Measurements from ENCODE around the gene POLR3G.

Gene POLR3G, protein sequence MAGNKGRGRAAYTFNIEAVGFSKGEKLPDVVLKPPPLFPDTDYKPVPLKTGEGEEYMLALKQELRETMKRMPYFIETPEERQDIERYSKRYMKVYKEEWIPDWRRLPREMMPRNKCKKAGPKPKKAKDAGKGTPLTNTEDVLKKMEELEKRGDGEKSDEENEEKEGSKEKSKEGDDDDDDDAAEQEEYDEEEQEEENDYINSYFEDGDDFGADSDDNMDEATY

DNA sequence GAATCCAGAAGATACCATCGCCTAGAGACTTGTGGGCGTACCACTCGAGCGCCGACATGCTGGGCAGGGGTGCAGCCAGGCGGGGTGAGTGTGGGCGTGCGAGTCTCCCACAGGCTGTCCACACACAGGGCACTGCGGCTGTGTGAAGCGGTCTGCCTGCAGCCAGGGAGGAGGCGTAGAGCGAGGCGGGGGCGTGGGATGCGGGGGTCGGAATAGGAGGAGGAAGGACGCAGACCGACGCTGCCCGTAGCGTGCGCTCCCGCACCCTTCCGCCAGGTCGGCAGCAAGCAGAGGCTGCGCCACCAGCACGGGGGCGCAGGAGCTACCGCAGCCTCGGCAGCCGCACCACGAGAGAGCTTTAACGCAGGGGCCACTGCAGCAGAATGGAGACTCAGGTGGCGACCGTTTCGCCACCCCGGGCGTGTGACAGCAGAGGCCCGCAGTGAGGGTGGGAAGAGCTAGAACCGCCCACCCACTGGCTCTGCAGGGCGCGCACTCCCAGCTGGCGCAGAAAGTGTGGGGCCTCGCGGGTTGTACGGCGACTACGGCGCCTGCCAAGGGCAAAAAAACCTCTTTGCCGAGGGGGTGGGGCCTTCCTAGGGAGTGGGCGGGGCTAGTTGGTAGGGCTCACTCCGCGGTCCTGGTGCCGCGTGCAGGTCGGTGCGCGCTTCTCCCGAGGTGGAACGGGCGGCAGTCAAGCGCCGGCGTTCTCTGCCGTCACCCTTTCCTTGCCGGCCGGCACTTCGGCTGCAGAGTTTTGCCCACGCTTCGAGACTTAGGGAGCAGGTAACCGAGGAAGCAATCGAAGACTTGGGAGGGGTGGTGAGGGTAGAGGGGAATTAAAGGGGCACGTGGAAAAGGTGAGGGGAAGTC lies at the start of gene POLR3G, which contains the start of gene MBLAC2:
POLR3G (plus strand) TSS at position 630 of the 873 bp plus-strand sequence. CDS start 10,704 bp downstream, outside the sequence.
MBLAC2 (minus strand) TSS at position 537 of the 873 bp plus-strand sequence; CDS start at position 58, 479 bp downstream.
- peak; percentile 94 for DNase-seq

DNA sequence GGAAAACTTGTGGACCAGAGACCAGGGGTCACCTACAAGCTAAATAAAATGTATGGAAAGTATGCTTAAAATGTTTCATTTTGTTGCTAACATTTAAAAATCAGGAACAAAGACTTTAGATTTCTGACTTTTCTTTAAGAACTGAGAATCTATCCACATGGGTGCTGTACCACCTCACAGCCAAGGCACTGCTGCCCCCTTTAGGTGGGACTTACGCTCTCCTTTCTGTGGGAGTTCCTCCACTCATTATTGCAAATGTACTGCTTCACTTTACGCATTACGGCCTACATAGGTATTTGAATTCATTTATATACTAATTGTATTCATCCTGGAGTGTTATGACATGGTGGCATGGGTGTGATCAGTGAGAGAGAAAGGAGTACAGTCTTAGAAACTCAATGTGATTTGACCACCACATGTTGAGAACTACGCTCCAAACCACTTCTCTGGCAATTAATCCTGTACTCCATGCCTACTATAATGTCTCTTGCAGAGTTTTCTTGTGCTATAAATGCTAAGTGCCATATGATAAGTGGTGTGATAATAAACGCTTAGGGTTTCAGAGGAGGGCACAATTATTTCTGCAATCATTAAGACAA lies 40.4 kb upstream of the POLR3G start:
- peak; percentile 31 for DNase-seq

DNA sequence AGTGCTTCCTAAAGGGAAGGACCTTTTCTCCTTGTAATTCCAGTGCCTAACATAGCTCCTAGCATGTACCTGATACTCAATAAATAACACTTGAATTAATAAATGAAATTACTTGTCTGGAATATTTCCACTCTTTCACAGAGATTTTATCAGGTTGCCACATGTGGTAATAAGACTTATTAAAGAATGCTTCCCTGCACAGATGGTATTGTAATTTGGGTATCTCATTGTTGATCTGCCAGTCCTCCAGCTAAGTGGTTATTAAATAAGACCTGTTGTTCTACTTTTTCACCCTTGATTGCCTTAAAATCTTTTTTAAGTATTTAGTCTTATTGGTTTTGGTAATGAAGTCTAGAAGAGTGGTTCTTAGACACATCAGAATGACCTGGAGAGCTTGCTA lies 37.0 kb upstream of the POLR3G start:
- no peak for DNase-seq

DNA sequence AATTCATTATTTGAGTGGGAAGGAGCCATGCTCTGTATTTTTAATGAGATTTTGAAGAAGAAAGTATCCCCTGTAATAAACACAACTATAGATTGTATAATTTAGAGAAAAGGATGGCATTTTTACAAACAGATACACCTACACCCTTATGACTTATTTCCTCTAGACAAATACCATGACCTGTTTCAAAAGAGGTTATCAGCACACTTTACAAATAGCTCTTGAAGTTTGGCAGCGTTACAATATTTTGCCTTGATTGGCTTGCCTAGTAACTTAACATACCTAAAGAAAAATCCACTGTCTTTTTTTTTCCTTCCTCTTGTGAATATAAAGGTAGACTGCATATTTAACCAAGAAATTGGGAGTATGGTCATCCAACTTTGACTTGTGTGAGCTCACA lies 36.6 kb upstream of the POLR3G start:
- DNase-seq = no peak

DNA sequence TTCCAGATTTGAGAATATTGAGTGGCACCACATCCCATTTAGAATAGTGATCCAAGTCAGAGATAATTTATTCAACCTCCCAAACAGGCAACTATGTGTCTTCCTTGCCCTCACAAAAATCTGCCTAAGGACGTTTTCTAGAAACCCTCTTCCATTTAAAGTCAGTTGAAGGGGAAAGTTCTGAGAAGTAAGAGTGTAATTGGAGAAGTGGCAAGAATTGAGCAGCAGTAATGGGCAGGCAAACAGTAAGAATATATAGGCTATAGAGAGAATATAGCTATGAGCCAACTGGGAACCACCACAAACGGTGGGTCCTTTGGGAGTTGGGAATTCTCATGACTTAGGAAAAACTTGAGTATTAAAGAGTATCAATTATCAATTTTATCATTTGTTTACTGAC lies 34.0 kb upstream of the POLR3G start:
- DNase-seq = no peak

DNA sequence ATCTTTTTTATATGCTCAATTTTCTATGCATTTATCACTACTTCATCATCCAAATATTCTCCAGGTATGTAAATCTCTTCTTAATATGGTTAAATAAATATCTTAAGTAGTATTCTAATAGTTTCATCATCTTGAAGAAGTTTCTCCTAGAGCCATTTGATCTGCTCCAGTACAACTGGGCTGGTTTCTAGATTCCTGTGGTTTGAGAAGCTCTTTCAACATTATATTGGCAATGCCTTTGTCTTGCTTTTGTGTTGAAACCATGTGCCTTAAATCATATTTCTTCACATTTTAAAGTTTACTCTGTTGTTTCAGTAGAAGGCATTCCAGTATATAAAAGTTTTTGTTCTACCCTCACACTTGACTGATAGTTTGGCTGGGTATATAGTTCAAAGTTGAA lies 27.7 kb upstream of the POLR3G start:
- peak; percentile 27 for DNase-seq

DNA sequence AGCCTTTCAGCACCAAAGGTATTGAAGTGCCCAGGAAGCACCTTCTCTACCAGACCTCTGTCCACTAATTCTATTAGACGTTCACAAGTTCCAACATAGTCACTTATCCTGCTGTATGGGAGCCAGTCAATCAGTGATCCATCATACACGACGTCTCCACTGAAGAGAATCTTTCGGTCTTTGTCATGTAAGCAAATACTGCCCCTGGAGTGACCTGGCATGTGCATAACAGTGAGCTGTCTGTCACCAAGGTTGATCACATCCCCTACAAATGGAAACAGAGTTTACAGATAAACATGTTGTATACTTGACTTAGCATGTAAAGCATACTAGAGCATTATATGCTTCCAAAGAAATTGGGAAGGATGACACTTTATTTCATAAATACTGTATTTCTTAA lies 13.4 kb upstream of the POLR3G start:
- no peak for DNase-seq

DNA sequence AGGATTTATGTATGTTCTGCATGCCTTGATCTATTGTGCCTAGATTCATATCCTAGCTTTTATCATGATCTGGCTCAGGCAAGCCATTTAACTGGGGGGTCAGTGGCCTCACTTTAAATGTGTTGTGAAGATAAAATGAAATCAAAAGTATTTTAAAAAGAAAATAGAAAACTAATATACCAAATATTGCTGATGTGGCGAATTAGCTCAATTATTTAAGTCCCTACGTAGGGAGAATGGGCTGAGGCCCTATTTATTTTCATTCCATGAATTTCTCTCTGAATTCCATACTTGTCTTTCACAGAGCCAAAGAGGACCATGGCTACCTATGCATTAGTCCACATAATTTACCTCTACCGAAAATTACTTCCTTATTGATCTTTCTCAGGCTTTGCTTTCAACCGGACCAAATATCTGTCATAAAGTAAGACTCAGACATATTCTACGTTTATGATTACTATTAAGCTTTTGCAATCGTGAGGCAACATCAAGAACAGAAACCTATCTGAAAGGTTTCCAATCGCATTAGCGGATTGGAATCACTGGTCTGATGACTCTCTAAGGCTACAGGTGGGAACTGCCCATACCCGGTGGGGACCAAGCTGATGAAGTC lies 1.8 kb upstream of the POLR3G start:
- DNase-seq = no peak

DNA sequence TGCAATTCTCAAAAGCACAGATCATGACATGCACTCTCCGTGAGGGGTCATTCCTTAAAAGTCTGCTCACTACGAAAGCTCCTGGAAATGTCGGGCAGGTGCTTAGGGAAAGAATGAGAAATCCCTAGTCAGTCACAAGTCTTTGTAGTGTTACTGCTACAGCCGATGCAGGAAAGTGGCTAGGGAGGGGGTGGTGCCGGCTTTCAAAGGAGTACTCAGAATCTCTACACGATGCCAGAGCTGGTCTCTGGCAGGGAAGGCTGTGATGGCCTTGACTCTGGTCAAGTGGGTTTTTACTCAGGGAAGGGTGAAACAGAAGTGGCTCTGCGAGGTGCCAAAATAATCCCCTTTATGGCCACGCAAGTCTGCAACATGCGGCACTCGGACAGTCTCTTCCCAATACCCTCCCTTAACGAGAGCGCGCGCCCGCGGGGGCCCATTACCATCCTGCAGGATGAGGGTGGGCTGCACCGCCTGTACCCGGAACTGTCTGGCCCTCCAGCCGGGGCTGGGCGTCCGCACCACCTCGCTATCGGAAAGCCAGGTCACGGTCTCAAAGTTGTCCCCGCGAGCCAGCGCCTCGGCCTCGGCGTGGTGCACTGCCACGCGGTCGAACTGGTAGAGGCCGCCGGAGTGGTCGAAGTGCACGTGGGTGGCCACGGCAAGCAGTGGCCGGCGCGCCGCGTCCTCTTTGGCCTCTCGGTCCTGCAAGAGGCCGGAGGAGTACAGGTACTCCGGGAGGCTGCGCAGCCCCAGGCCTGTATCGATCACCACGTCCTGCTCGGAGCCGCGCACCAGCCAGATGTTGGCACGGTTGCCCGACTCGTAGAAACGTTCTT lies 1.0 kb upstream of the POLR3G start:
- DNase-seq = peak; percentile 46

DNA sequence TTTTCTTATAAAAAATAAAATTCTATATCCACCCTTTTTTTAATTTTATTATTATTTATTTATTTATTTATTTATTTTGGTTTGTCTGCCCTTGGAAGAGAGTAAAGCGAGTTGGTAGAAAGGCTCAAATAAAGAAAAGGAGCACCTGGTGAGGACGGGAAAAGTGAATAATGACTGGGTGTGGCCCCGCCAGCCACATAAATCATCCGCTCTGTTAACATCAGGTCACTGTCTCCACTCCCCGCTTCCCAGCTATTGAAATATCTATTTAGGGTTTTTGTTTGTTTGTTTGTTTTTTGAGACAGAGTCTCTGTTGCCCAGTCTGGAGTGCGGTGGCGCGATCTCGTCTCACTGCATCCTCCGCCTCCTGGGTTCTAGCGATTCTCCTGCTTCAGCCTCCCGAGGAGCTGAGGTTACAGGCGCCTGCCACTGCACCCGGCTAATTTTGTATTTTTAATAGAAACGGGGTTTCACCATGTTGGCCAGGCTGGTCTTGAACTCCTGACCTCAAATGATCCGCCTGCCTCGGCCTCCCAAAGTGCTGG lies 844 bp downstream of the POLR3G start:
- DNase-seq = no peak

DNA sequence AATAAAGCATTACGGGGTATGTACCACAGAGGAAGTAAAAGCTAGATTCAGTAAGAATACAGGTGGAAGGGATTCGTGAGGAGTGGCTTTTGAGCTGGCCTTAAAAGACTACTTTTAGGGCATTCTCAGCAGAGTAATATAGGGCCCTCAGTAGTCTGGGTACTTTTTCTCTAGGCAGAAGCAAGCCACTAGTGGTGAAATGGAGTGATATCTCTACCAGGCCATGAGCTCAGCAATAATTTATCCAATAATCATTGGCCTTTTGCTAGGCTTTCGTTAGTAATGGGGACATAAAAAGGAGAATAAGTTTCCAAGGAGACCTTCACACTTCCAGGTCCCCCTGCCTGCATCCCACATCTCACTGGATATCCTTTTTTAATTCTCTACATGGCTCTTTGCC lies 1.7 kb downstream of the POLR3G start:
- no peak for DNase-seq

DNA sequence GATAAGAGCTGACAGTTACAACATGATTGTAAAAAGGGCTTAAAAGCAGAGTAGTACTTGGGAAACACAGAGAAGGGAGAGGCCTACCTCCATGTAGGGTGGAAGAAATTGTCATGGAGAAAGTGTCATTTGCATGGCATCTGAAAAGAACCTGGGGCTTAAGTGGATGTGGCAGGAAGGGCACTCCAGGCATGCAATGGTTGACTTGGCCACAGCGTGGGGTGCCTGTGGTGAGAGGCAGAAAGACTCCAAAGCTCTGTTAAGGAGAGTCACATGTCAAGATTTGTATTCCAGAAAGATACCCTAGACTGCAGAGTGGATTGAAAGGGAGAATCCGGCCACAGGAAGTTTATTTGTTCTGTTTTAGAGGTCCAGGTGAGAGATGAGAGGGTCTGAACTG lies 2.4 kb downstream of the POLR3G start:
- DNase-seq = no peak

DNA sequence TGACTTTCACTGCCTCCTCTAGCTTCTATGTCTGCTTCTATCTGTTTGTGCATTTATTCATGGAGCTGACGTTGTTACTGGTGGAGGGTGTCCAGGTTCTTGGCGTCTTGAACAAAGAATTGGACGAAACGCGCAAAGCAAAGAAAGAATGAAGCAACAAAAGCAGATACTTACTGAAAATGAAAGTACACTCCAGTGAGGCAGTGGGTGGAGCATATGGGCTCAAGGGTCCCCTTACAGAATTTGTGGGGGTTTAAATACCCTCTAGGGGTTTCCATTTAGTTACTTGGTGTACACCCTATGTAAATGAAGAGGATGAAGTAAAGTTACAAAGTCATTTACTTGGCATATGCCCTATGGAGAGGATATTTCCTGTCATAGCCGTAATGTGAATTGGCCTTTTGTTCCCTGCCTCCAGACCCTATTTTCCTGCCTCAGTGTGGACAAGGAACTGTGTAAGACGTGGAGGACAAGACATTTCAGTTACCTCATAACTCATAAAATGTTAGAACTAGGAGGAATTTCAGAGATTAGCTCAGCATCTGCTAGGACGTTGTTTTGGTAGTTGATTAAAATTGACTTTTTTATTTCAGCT lies 3.1 kb downstream of the POLR3G start:
- DNase-seq = no peak

DNA sequence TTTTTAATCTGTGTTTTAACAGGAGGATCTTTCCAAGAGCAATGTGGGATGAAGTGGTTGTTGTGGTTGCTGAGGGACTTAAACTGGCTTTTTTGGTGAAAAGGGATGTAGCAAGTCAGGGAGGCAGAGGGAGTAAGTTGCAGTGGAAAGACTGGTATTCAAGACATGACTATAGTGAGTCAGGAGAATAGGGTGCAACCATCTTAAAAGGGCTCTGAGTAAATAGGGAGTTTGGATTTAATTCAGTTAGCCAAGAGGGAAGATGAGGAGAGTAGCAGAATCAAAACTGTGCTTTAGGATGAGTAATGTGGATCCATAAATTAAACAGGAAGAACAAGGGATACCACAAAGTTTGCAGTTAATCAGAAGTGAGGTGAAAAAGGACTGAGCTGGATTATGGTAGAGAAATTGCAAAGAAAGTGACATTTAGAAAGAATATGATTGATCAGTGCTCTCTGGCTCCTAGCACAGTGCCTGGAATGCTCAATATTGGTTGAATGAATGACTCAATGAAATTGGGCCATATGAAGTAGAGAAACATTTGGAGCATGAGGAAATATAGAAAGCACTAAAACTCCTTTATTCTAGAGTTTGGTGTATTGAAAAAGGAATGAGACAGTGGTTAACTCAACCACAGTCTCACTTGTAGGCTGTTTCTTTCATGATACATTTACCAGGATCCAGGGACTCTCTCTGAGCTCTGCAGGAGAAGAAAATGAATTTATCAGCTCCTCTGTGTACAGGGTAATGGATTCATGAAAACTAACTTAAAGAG lies 5.1 kb downstream of the POLR3G start:
- DNase-seq = peak; percentile 64

DNA sequence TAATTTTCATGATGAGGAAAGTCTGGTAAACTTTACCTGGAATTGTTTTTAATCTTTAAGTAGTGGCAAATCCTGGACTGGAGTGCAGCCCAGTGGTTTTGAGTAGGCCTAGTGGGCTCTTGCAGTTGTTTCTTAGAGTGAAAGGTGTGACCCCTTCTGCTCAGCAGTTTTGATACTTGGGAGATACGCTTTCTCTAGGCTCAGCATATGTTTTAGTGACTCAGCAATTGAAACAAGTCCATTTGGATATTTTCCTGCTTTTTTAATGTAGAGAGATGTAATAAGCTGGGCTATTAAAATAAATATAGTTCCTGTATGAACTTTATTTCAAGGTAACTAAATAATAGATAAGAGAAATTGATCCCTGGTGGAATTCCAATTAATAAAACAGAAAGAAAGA lies 6.0 kb downstream of the POLR3G start:
- no peak for DNase-seq

DNA sequence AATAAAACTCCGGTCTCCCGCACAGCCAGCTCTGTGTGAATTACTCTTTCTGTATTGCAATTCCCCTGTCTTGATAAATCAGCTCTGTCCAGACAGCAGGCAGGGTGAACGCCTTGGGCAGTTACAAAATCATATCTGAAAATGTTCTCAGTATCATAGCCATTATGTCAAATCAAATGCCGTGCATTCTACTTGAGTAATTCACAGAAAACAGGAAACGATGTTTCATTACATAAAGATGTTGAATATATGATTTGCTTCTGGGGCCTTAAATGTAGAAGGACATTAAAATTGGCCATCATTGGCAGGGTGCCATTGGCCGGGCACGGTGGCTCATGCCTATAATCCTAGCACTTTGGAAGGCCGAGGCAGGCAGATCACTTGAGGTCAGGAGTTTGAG lies 8.5 kb downstream of the POLR3G start:
- DNase-seq = no peak

DNA sequence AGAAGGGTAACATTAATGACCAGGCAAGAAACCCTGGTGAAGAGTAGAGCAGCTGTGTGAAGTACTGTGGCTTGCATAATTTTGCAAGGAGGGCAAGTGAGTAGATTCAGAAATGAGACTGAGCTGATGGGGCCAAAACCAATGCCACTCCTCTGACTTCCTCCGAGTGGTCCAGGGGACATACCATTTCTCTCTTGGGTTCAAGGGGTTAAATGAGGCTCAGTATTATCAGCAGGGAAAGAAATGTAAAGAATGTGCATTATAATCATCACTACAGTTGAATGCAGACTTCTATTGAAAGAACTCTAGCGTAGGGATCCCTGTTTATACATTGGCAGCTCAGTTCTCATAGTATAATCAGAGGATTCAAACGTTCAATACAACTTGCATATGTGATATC lies 9.9 kb downstream of the POLR3G start:
- DNase-seq = no peak

DNA sequence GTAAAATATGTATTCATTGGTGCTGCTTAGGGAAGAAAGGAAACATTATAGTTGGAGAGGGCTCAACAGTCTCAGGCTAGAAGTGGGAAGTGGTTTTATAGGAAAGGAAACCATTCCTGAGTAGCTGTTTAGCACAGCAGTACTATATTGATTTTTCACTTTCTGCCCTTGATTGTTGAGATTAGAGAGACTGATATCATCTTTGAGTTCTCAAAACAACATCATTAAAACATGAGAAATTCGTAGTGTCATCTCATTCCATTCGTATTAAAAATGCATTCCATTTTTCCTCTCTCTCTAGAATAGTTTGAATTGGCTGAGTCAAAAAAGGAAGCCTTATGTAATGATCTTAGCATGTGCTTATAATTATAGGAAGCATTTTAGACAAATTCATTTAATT lies 14.1 kb downstream of the POLR3G start:
- DNase-seq = peak; percentile 76

DNA sequence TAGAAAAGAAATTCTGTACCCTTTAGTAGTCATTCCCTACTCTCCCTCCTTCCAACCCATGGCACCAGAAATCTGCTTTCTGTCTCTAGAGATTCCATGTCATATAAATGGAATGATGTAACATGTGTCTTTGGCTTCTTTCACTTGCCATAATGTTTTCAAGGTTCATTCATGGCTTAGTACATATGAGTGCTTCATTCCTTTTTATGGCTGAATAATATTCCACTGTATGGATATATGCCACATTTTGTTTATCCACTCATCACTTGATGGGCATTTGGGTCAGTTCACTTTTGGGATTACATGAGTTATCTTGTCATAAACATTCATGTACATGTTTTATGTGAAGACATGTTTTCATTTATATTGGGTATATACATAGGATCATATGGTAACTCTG lies 19.4 kb downstream of the POLR3G start:
- DNase-seq = no peak

DNA sequence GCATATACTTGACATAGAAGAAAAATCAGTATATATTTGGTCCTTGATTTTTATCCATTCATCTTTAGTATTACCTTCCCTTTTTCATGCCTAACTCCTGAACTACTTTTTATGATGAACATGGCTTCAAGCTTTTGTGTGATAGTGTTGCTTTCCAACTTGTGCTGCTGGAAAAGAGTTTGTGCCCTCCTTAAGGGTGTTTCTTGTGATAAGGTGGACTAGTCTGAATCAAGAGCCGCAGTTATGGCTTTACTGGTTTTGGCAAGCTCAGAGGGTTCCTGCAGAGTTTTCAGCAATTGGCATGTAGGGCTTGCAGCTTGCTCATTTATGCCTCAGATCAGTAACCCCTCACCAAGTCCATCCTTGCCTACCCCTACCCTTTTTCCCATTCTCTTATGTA lies 20.5 kb downstream of the POLR3G start:
- DNase-seq = no peak

DNA sequence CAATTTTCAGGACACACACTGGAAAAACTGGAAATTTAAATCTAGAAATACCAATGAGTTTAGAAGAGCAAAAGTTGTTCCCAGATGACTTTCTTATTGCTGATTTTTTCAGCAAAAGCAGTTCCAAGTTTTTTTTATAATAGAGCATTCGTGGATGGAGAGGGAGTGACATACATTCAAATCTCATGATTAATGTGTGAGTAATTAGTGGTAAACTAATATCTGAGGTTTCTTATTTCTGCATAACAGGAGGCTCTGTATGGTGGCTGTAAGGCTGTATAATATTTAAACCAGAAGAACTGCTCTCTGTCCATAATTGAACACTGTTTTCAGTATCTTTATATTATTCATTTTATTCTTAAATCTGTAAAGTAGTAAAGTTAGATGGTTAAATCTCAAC lies 28.9 kb downstream of the POLR3G start:
- peak; percentile 60 for DNase-seq

Measured in HCEC 1CT (cell line).